ENCODE data around the gene GMPR.
"Not testable (repeated sequence)": the region's sequence is repeated elsewhere in the genome, so short reads cannot be mapped to it uniquely, and the experiment has no call there.

The GMPR gene

GRCh38 chr6:16225062-16225731 lies 13.2 kb upstream of the GMPR start:
- DNase-seq (ENCODE audit: low read depth in 2 of 2, low spot score in 1 of 2), result not testable (repeated sequence)

DNA sequence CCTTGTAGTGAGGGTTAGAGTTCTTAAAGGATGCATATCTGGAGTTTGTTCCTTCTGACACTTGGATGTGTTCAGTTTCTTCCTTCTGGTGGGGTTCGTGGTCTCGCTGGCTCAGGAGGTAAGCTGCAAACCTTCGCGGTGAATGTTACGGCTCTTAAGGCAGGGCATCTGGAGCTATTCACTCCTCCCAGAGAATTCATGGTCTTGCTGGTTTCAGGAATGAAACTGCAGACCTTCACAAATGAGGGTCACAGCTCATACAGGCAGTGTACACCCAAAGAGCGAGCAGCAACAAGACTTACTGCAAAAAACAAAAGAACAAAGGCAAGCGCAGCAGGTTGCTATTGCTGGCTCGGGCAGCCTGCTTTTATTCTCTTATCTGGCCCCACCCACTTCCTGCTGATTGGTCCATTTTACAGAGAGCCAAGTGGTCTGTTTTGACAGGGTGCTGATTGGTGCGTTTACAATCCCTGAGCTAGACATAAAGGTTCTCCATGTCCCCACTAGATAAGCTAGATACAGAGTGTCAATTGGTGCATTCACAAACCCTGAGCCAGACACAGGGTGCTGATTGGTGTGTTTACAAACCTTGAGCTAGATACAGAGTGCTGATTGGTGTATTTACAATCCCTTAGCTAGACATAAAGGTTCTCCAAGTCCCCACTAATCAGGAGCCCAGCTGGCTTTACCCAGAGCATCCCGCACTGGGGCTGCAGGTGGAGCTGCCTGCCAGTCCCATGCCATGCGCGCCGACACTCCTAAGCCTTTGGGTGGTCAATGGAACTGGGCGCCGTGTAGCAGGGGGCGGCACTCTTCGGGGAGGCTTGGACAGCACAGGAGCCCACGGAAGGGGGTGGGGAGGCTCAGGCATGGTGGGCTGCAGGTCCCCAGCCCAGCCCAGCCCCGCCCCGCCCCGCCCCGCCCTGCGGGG lies 12.0 kb upstream of the GMPR start:
- DNase-seq (ENCODE audit: low read depth in 2 of 2, low spot score in 1 of 2), result not testable (repeated sequence)

DNA sequence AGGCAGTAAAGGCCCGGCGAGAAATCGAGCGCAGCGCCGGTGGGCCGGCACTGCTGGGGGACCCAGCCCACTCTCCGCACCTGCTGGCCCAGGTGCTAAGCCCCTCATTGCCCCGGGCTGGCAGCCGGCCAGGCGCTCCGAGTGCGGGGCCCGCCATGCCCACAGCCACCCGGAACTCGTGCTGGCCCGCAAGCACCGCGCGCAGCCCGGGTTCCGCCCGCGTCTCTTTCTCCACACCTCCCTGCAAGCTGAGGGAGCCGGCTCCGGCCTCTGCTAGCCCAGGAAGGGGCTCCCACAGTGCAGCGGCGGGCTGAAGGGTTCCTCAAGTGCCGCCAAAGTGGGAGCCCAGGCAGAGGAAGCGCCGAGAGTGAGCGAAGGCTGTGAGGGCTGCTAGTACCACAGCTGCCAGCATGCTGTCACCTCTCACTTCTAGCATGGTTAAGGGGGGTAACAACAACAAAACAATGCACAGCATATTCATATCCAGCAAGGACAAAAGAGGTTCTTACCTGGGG lies 11.3 kb upstream of the GMPR start:
- no peak for DNase-seq (ENCODE audit: low read depth in 2 of 2, low spot score in 1 of 2)

- no peak for DNase-seq (ENCODE audit: low read depth in 2 of 2, low spot score in 1 of 2)
Measured at GRCh38 chr6:16227605-16228004, 10.8 kb upstream of the GMPR start.

DNA sequence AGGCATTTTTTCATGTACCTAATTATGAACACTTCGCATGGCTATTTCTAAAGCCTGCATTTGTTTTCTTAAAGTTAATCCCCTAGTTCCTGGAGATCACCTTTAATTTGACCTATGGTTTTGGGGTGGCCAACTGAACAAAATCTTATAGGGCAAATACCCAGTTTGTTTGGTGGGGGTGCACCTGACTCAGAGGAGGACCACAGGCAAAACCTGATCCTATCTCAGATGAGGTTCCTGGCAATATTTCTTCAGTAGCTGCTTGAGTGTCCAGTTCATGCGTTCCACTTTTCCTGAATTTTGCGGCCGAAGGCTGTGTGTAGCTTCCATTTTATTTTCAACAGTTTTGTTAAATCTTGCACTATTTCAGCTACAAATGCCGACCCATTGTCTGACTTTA lies 10.3 kb upstream of the GMPR start:
- no peak for DNase-seq (ENCODE audit: low read depth in 2 of 2, low spot score in 1 of 2)

GRCh38 chr6:16228709-16229665 lies 9.4 kb upstream of the GMPR start:
- DNase-seq (ENCODE audit: low read depth in 2 of 2, low spot score in 1 of 2), result no peak

GRCh38 chr6:16229700-16230099 lies 8.7 kb upstream of the GMPR start:
- no peak for DNase-seq (ENCODE audit: low read depth in 2 of 2, low spot score in 1 of 2)

DNA sequence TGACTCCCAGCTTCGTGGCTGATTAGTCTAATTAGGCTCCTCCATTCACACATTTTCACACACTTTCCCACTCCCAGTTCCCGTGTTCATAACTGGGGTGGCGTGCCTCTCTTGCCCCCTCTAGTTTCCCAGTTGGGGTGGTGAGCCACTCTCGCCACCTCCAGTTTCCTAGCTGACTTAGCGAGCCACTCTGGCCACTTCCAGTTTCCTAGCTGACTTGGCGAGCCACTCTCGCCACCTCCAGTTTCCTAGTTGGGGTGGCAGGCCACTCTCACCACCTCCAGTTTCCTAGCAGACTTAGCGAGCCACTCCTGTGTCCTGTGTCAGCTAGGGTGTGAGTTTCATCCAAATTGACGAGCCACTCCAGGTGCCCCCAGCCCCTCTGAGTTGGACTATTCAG lies 7.4 kb upstream of the GMPR start:
- DNase-seq (ENCODE audit: low read depth in 2 of 2, low spot score in 1 of 2), result no peak

DNA sequence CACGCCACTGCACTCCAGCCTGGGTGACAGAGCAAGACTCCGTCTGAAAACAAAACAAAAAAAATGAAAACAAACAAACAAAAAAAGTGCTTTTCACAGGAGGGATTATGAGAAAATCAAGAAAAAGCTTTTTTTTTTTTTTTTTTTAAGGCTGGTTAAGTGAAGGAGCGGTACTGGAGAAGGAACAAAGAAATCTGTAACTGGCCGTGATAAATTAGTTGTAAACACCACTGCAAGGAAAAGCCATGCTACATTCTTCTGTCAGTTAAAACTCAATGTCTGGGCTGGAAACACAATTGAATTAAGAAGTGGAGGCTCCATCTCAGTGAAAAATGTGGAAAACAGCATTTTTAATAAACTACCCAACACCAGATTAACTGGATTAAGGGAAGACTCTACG lies 6.3 kb upstream of the GMPR start:
- no peak for DNase-seq (ENCODE audit: low read depth in 2 of 2, low spot score in 1 of 2)

DNA sequence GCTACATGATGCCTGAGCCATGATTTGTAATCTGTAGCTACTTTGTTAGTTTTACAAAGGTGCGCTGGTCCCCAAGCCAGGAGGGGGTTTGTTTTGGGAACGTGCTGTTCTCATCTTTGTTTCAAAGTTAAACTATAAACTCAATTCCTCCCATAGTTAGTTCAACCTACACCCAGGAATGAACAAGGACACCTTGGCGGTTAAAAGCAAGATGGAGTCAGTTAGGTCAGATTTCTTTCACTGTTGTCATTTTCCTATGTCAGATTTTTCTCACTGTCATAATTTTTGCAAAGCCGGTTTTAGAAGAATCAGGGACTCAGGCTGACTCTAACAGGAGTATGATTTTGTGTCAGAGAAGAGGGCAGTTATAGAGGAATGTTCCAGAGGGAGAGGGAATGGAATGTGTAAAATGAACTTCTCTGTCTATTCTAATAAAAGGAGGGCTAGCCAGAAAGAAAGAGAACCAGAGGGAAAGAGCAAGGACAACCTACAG lies 2.3 kb upstream of the GMPR start:
- no peak for DNase-seq (ENCODE audit: low read depth in 2 of 2, low spot score in 1 of 2)

GRCh38 chr6:16236631-16237199 lies 1.7 kb upstream of the GMPR start:
- no peak for DNase-seq (ENCODE audit: low read depth in 2 of 2, low spot score in 1 of 2)

- no peak for DNase-seq (ENCODE audit: low read depth in 2 of 2, low spot score in 1 of 2)
Measured at GRCh38 chr6:16237242-16237641, 1.1 kb upstream of the GMPR start.

GRCh38 chr6:16238963-16239797 lies 793 bp downstream of the GMPR start:
- no peak for DNase-seq (ENCODE audit: low read depth in 2 of 2, low spot score in 1 of 2)

- DNase-seq (ENCODE audit: low read depth in 2 of 2, low spot score in 1 of 2), result no peak
Measured at GRCh38 chr6:16239798-16240123, 1.4 kb downstream of the GMPR start.

- no peak for DNase-seq (ENCODE audit: low read depth in 2 of 2, low spot score in 1 of 2)
Measured at GRCh38 chr6:16240589-16241320, 2.4 kb downstream of the GMPR start.

DNA sequence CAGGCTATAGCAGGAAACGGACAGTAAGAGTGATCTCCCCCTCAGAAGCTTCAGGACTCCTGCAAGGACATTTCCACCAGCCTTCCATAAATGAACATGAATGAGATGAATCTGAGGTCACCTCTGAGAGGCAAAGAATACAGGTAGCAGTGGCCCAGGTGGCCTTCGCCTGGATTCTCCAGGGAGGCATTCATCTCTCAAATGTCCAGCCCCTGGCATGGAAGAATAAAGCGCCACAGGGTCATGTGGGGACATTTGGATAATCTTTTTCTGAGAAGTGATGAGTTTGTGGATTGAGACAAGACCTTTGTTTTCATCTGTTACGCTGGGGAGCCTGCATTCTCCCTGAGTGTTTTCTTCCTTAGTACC lies 2.9 kb downstream of the GMPR start:
- DNase-seq (ENCODE audit: low read depth in 2 of 2, low spot score in 1 of 2), result no peak

- DNase-seq (ENCODE audit: low read depth in 2 of 2, low spot score in 1 of 2), result no peak
Measured at GRCh38 chr6:16243055-16243454, 4.7 kb downstream of the GMPR start.

DNA sequence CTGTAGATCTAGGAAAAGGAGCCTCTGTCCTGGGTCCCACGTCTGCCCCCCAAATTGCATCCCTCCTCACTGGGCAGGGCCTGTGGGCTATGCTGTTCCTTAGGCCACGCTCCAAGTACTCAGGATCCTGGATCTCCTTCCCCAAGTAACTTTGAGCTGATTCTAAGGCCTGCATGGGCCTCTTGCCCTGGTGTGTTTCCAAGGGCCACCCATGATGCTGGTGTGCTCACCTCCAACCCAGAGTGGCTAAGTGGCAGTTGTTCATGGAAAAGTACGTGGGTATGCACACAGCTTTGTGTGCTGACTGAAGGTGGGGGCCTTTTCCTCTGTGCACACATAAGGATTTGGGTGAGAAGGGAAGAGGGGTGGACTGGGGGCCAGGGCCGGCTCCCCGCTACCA lies 5.3 kb downstream of the GMPR start:
- DNase-seq (ENCODE audit: low read depth in 2 of 2, low spot score in 1 of 2), result no peak

- no peak for DNase-seq (ENCODE audit: low read depth in 2 of 2, low spot score in 1 of 2)
Measured at GRCh38 chr6:16244446-16244845, 6.1 kb downstream of the GMPR start.

All from stimulated activated CD8-positive, alpha-beta memory T cell treated with anti-CD3 and anti-CD28 coated beads, Interleukin-4, amount 100 ng/mL, for 4 hours (primary cell).